HG03064 (cell line): ENCODE measurements around the gene SYNJ1.
"Not testable (repeated sequence)": the region's sequence is repeated elsewhere in the genome, so short reads cannot be mapped to it uniquely, and the experiment has no call there.

Source experiments
- ATAC-seq: cut with Tn5 transposase; IDR thresholded peaks from one replicate; pipeline ENCODE4 v1.9.1; 2021; ENCODE audit warnings: low read depth; ENCODE audit not compliant: unreplicated experiment

SYNJ1 gene, protein sequence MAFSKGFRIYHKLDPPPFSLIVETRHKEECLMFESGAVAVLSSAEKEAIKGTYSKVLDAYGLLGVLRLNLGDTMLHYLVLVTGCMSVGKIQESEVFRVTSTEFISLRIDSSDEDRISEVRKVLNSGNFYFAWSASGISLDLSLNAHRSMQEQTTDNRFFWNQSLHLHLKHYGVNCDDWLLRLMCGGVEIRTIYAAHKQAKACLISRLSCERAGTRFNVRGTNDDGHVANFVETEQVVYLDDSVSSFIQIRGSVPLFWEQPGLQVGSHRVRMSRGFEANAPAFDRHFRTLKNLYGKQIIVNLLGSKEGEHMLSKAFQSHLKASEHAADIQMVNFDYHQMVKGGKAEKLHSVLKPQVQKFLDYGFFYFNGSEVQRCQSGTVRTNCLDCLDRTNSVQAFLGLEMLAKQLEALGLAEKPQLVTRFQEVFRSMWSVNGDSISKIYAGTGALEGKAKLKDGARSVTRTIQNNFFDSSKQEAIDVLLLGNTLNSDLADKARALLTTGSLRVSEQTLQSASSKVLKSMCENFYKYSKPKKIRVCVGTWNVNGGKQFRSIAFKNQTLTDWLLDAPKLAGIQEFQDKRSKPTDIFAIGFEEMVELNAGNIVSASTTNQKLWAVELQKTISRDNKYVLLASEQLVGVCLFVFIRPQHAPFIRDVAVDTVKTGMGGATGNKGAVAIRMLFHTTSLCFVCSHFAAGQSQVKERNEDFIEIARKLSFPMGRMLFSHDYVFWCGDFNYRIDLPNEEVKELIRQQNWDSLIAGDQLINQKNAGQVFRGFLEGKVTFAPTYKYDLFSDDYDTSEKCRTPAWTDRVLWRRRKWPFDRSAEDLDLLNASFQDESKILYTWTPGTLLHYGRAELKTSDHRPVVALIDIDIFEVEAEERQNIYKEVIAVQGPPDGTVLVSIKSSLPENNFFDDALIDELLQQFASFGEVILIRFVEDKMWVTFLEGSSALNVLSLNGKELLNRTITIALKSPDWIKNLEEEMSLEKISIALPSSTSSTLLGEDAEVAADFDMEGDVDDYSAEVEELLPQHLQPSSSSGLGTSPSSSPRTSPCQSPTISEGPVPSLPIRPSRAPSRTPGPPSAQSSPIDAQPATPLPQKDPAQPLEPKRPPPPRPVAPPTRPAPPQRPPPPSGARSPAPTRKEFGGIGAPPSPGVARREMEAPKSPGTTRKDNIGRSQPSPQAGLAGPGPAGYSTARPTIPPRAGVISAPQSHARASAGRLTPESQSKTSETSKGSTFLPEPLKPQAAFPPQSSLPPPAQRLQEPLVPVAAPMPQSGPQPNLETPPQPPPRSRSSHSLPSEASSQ (N-terminal part only)

DNA sequence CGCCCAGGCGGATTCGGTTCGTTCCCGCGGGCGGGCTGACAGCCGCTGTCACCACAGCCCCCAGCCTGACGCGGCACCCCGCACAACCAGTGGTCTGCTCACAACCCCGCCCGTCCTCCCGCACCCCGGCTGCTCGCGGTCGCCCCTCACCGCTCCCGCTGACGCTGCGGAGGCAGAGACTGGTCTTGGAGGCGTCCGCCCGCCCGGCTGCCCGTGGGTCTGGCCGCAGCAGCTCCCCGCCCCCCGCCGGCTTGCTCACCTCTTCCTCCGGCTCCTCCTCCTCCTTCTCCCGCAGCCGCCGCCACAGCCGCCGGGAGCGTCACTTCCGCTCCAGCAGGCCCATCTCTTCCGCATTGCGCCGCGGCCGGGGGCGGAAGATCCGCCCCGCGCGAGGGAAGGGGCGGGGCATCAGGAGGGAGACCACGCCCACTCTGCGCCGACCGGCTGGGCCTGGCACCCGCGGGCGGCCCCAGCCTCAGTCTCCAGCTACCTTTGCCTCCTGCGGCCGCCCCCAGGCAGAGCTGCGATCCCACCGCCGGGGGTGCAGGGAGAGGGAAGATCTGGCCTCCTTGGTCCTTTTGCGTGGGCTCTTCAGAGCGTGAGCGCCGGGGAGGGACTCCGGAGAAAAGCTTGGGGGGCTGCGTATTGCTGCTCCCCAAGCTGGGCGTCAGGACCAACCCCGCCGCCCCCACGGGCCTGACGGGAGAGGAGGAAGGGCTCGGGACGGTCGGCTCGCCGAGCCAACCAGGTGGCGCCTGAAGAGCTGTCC lies at the start of gene SYNJ1:
Gene SYNJ1 (minus strand): TSS at position 327 of the 769 bp plus-strand sequence. CDS start 1,118 bp downstream, outside the sequence.
- ATAC-seq: peak; percentile 87

DNA sequence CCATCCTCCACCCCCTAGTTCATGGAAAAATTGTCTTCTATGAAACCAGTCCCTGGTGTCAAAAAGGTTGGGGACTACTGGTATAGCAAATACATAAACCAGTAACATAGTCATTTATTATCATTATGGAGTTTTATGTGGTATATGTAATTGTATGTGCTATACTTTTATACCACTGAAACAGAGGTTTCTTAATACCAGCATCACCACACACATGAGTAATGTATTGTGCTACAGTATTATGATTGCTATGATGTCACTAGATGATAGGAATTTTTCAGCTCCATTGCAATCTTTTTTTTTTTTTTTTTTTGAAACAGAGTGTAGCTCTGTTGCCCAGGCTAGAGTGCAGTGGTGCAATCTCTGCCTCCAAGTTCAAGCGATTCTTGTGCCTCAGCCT lies 49.5 kb upstream of the SYNJ1 start:
- ATAC-seq: no peak

DNA sequence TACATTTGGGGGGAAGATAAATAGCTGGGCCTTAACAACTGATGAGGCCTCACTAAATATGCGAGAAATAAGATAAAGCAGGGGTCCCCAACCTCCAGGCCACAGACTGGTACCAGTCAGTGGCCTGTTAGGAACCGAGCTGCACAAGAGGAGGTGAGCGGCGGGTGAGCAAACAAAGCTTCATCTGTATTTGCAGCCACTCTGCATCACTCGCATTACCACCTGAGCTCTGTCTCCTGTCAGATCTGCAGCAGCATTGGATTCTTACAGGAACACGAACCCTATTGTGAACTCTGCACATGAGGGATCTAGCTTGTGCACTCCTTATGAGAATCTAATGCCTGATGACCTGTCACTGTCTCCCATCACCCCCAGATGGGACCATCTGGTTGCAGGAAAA lies 48.9 kb upstream of the SYNJ1 start:
- ATAC-seq: no peak

GRCh38 chr21:32773048-32773344 lies 45.2 kb upstream of the SYNJ1 start:
- ATAC-seq: not testable (repeated sequence)

GRCh38 chr21:32772281-32773047 lies 44.7 kb upstream of the SYNJ1 start:
- no peak for ATAC-seq

DNA sequence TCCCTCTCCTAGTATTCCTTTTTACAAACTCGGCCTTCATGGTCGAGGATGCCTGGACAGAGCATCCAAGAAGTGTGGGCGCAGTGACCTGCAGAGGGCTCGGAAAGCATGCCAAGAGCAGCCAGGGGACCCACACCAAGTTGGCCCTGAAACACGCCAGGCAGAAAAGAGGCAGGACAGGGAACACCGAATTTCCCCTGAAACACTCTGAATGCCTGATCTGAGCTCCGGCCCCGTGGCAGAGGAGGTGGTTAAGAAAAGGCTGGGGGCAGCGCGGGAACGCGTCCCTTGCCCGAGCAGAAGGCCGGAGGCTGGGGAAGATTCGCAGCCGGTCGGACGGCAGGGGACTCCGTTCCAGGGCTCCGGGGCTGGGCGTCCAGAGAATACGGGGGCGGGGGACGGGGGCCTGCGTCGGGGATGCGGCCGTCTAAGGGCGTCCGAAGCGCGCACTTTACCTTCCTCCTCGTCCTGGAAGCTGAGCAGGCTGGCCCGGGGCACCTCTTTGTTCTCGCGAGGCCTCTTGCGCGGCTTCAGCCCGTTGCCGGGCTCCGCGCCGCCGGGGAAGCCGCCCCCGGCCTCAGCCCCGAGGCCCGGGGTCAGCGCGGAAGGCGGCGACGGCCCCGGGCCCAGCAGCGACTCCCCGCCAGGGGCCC lies 43.2 kb upstream of the SYNJ1 start:
- ATAC-seq: peak; percentile 37

DNA sequence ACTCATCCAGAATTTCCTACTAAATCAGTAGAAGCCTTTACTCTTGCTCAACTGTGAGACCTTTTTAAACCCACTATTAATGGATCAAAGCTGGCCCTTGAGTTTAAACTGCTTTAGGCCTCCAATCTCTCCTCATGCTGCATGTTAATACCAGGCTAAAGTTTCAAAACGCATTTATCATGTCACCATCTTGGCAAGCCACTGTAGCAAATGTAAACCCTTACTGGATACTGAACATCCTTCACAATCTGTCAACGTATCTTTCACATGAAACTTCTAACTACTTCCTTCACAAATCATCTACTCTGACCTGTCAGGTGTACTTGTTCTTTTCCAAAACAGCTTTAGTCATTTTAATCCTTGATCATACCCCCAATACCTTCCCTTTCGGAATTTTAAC lies 40.7 kb upstream of the SYNJ1 start:
- ATAC-seq: no peak

- no peak for ATAC-seq
Observed at GRCh38 chr21:32765058-32765457, 37.2 kb upstream of the SYNJ1 start.

DNA sequence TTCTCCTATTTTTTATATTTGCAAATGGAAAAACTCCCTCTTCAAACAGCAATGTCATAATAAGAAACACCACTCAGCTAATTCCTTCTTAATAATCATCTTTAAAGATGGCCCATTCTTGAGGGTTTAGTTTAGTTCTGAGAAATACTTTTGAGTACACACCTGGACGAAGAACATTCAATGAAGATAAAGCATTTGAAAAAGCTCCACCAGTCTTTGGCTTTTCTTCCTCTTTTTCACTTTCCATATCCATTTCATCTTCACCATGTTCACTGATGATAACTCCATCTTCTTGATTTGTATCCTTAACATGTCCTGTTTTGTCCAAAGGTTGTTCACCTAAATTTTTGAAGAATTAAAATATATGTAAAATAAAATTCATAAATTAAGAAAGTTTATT lies 36.4 kb upstream of the SYNJ1 start:
- ATAC-seq: no peak

GRCh38 chr21:32757804-32758203 lies 30.0 kb upstream of the SYNJ1 start:
- ATAC-seq: no peak

GRCh38 chr21:32756096-32756495 lies 28.3 kb upstream of the SYNJ1 start:
- no peak for ATAC-seq

DNA sequence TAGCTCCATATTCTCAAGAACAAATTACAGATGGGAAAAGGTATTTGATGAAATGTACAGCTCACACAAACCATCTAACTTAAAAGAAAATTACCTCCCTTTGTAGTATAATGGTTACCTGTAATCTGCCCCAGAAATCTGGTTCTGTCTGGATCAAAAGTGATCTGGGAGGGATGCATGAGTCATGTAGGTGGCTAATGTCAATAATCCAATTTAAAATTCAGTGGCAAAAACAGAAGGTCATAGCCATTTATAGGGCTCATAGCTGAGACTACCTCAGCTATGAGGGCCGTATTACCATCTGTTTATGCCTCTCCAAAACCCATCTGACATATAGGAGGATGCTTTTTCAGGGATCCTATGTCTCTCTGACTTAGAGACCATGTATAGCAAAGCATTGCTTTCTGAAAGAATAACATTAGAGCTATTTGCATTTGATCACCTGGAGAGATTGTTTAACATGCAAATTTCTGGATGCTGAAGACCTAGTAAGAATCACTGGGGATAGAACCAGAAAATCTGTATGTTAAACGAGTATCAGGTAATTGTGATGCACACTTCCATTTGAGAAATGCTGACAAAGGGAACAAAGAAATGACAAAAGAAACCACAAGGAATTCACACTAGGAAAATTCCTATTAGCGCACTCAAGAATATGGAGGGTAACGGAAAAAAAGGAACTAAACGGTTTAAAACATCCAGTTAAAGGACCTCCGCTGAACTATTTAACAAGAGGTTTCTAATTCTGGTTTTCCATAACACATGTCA lies 26.2 kb upstream of the SYNJ1 start:
- no peak for ATAC-seq

GRCh38 chr21:32750405-32750804 lies 22.6 kb upstream of the SYNJ1 start:
- ATAC-seq: no peak

DNA sequence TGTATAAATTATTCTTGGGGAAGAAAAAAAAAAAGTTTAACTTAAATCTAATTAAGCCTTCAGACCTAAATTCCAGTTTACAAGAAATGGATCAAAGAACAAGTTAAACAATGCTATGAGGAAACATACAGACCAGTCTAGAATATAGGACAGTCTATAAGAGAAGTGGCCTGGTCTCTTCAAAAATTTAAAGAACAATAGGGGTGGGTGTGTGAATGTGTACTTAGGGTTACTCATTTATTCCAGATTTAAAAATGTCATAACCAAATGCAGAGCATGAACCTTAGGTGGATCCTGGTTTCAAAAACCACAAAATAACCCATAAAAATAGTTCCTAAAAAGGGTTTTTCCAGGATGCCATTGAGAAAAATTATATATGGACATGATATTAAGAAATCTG lies 21.8 kb upstream of the SYNJ1 start:
- no peak for ATAC-seq

DNA sequence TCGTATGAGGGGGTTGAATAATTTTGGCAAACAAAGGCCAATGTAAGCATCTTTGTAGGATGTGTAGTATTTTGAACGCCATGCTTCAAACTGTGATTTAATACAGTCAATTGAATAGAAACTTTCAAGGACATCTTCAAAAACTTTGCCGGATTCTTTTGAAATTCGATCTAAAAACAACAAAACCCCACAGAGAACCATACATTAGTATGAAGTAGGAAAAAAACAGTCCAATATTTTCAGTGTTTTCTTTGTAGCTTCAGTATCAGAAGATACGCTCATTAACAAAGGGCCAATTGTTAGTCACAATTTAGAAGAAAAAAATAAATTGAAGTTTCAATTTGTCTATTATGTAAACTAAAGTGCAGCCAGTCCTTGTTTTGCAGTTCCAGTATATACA lies 20.7 kb upstream of the SYNJ1 start:
- no peak for ATAC-seq

- ATAC-seq: no peak
Observed at GRCh38 chr21:32747396-32747795, 19.6 kb upstream of the SYNJ1 start.

DNA sequence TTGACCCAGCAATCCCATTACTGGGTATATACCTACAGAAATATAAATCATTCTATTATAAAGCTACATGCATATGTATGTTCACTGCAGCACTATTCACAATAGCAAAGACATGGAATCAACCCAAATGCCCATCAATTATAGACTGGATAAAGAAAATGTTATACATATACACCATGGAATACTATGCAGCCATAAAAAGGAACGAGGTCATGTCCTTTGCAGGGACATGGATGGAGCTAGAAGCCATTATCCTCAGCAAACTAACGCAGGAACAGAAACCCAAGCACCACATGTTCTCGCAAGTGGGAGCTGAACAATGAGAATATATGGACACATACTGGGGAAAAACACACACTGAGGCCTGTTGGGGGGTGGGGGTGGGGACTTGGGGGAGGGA lies 18.9 kb upstream of the SYNJ1 start:
- ATAC-seq: not testable (repeated sequence)

DNA sequence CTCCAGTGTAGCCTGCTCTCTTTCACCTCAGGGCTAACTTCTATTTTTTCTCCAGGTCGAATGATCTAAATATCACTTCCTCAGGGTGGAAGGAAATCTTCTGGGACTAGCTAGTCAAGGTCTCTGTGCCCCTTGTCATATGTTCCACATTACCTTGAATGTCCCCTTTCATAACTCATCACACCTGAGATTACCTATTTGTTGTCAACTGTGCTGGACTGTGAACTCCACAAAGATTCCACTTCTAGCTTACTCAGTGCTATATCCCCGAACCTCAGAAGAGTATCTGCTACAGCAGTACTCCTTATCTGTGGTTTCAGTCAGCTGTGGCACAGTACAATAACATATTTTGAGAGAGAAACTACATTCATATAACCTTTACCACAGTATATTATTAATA lies 14.6 kb upstream of the SYNJ1 start:
- ATAC-seq: no peak
